Measurements from ENCODE around the gene MTCL3.
A peak's percentile ranks its signal among the peaks of the same experiment; 100 is the strongest.

MTCL3 gene

DNA sequence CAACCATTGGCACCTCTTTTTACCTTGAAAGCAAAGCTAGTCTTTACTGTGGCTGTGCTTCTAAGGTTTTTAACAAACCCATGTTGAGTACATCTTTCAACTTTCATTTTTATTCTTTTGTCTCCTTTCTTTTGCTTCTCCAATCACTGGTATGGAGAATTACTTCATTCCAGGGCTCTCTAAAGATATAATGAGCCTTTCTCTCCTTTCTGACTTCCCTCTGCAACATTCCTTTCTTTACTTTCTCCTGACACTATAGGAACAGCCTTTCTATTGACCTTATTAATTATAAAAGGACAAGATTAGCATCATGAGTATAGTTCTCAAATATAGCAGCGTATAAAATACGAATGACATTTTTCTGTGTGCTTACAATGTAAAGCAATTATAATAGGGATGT lies 36.8 kb downstream of the MTCL3 start:
- Histone ChIP-seq H3K4me3 (no peak overlapping the region), H3K4me2 (no peak overlapping the region)

GRCh38 chr6:127481628-127482027 lies 37.5 kb downstream of the MTCL3 start:
- no peaks in the 10 kb centered on the region for H3K9me3 ChIP-seq (replicated peaks in 1 of 11)
- no peak for TF ChIP-seq Cebpa-rat (IDR thresholded peaks at IDR 0.05)
- no peak overlapping the region for H3K9ac ChIP-seq
- H3K4me1 ChIP-seq = peaks cover 6 to 16% (median 12%) of the 10 kb centered on the region in 10 experiments; a peak in 17 of 20 replicates
- no peak overlapping the region for H3K4me2 ChIP-seq
- no peaks in the 10 kb centered on the region for H3K27me3 ChIP-seq
- no peak overlapping the region for H3K27ac ChIP-seq
- no peaks in the 10 kb centered on the region for H4K20me1 ChIP-seq
- no peaks in the 10 kb centered on the region for H3K36me3 ChIP-seq
- no peak overlapping the region for H3K4me3 ChIP-seq

More for the DNA sequence above, 36.8 kb downstream of the MTCL3 start:
- Histone ChIP-seq H4K20me1 (no peaks in the 10 kb centered on the region), H3K27me3 (no peaks in the 10 kb centered on the region), H3K4me1 (peaks cover 6 to 16% (median 12%) of the 10 kb centered on the region in 10 experiments; a peak in 17 of 20 replicates), H3K36me3 (no peaks in the 10 kb centered on the region), H3K9ac (no peak overlapping the region), H3K9me3 (replicated peaks in 1 of 11) (no peaks in the 10 kb centered on the region), H3K27ac (no peak overlapping the region)
- TF ChIP-seq Cebpa-rat (IDR thresholded peaks at IDR 0.05) = no peak

- H3K9me3 ChIP-seq (replicated peaks in 1 of 11) = peaks cover 0 to 2% (median under 1%) of the 10 kb centered on the region in 11 experiments; a peak in 12 of 22 replicates
- H3K27me3 ChIP-seq = no peaks in the 10 kb centered on the region
- H3K4me2 ChIP-seq = no peak overlapping the region
- no peaks in the 10 kb centered on the region for H3K36me3 ChIP-seq
- H3K4me1 ChIP-seq = peaks cover 6 to 16% (median 12%) of the 10 kb centered on the region in 10 experiments; a peak in 17 of 20 replicates
- no peak for TF ChIP-seq Cebpa-rat (IDR thresholded peaks at IDR 0.05)
- H3K9ac ChIP-seq = no peak overlapping the region
- H4K20me1 ChIP-seq = no peaks in the 10 kb centered on the region
- no peak overlapping the region for H3K27ac ChIP-seq
- H3K4me3 ChIP-seq = no peak overlapping the region
Measured at GRCh38 chr6:127481111-127481510, 38.0 kb downstream of the MTCL3 start.

- H3K27ac ChIP-seq = no peak overlapping the region
- TF ChIP-seq Cebpa-rat (IDR thresholded peaks at IDR 0.05) = no peak
- H3K27me3 ChIP-seq = no peaks in the 10 kb centered on the region
- peaks cover 0 to 11% (median 0%) of the 10 kb centered on the region in 11 experiments; a peak in 6 of 22 replicates for H3K36me3 ChIP-seq
- no peaks in the 10 kb centered on the region for H3K4me1 ChIP-seq
- H3K9ac ChIP-seq = no peak overlapping the region
- no peak overlapping the region for H3K4me2 ChIP-seq
- H4K20me1 ChIP-seq = no peaks in the 10 kb centered on the region
- H3K4me3 ChIP-seq = no peak overlapping the region
- H3K9me3 ChIP-seq (replicated peaks in 1 of 11) = peaks cover 12 to 19% (median 17%) of the 10 kb centered on the region in 11 experiments; a peak in 21 of 22 replicates
Measured at GRCh38 chr6:127477658-127478057, 41.5 kb downstream of the MTCL3 start.

- H3K9ac ChIP-seq = no peak overlapping the region
- H4K20me1 ChIP-seq = no peaks in the 10 kb centered on the region
- H3K4me2 ChIP-seq = no peak overlapping the region
- no peak overlapping the region for H3K27ac ChIP-seq
- no peaks in the 10 kb centered on the region for H3K27me3 ChIP-seq
- peaks cover 0 to 9% (median 0%) of the 10 kb centered on the region in 10 experiments; a peak in 3 of 20 replicates for H3K4me1 ChIP-seq
- peaks cover 0 to 11% (median 0%) of the 10 kb centered on the region in 11 experiments; a peak in 6 of 22 replicates for H3K36me3 ChIP-seq
- peaks cover 12 to 19% (median 17%) of the 10 kb centered on the region in 11 experiments; a peak in 21 of 22 replicates for H3K9me3 ChIP-seq (replicated peaks in 1 of 11)
- no peak for TF ChIP-seq Cebpa-rat (IDR thresholded peaks at IDR 0.05)
- H3K4me3 ChIP-seq = no peak overlapping the region
Measured at GRCh38 chr6:127475823-127476176, 43.3 kb downstream of the MTCL3 start.

DNA sequence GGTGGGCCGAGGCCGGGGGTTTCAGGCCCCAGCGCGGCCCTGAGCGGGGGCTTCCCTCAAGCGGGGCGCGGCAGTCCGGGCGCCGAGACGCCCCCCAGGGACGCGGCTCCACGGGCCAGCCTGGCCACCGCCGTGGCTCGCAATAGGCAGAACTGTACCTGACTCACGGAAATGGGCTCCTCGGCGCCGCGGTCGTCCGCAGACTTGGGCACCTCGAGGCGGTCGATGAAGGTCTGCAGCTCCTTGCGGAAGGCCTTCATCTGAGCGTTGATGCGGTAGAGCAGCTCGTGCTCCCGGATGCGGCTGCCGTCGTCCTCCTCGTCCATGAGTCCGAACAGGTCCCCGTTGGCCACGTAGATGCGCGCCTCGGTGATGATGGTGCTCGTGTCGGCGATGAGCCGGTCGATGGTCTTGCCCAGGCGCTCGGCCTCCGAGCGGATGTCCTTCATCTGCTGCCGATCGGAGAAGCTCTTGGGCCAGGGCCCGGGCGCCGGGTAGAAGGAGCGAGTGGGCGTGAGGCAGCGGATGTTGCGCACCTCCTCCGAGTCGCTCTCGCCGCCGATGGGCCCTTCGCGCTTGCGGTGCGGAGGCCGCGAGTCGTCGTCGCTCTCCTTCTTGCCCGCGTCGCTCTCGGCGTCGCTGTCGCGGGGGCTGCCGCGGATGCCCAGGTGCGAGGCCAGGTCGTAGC lies 43.9 kb downstream of the MTCL3 start:
- Histone ChIP-seq H3K36me3 (peaks cover 0 to 11% (median 0%) of the 10 kb centered on the region in 11 experiments; a peak in 6 of 22 replicates), H3K4me2 (no peak overlapping the region)
- no peak for TF ChIP-seq Cebpa-rat (IDR thresholded peaks at IDR 0.05)

GRCh38 chr6:127471379-127472255 lies 47.5 kb downstream of the MTCL3 start:
- H3K4me2 ChIP-seq = peak overlapping the region in 1 of 11 experiments; percentile 6; a peak in 2 of 22 replicates
- peaks cover 0 to 9% (median 0%) of the 10 kb centered on the region in 10 experiments; a peak in 3 of 20 replicates for H3K4me1 ChIP-seq
- peaks cover 0 to 11% (median 0%) of the 10 kb centered on the region in 11 experiments; a peak in 6 of 22 replicates for H3K36me3 ChIP-seq
- peaks cover 12 to 19% (median 17%) of the 10 kb centered on the region in 11 experiments; a peak in 21 of 22 replicates for H3K9me3 ChIP-seq (replicated peaks in 1 of 11)
- H3K9ac ChIP-seq = no peak overlapping the region
- H3K27me3 ChIP-seq = no peaks in the 10 kb centered on the region
- H4K20me1 ChIP-seq = no peaks in the 10 kb centered on the region
- no peak for TF ChIP-seq Cebpa-rat (IDR thresholded peaks at IDR 0.05)
- H3K27ac ChIP-seq = no peak overlapping the region
- H3K4me3 ChIP-seq = no peak overlapping the region

More for the DNA sequence above, 43.9 kb downstream of the MTCL3 start:
- no peak overlapping the region for H3K9ac ChIP-seq
- H3K9me3 ChIP-seq (replicated peaks in 1 of 11) = peaks cover 12 to 19% (median 17%) of the 10 kb centered on the region in 11 experiments; a peak in 21 of 22 replicates
- no peaks in the 10 kb centered on the region for H3K27me3 ChIP-seq
- peaks cover 0 to 9% (median 0%) of the 10 kb centered on the region in 10 experiments; a peak in 3 of 20 replicates for H3K4me1 ChIP-seq
- no peak overlapping the region for H3K27ac ChIP-seq
- H4K20me1 ChIP-seq = no peaks in the 10 kb centered on the region
- no peak overlapping the region for H3K4me3 ChIP-seq

DNA sequence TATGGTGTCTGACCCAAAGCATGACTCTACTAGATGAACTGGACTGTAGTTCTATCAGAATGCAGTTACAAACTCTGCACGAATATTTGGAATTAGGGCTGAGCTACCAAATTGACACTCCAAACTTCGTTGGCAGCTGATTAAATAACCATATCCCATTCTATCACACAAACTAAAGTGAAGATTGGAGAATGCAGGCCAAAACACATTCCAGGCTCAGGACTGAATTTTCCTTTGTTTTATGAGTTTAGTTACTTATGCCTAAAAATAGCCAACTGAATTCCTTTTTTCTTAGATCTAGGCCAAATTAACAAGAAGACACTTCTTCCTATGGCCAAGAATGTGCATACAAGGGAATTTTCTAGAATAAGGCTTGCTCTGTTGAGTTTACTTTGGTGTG lies 50.2 kb downstream of the MTCL3 start:
- H3K4me2 ChIP-seq = no peak overlapping the region
- no peak overlapping the region for H3K9ac ChIP-seq
- peaks cover 0 to 9% (median 0%) of the 10 kb centered on the region in 10 experiments; a peak in 3 of 20 replicates for H3K4me1 ChIP-seq
- TF ChIP-seq Cebpa-rat (IDR thresholded peaks at IDR 0.05) = no peak
- H3K4me3 ChIP-seq = no peak overlapping the region
- H3K27me3 ChIP-seq = no peaks in the 10 kb centered on the region
- H3K27ac ChIP-seq = no peak overlapping the region
- H3K9me3 ChIP-seq (replicated peaks in 1 of 11) = no peaks in the 10 kb centered on the region
- H3K36me3 ChIP-seq = no peaks in the 10 kb centered on the region
- no peaks in the 10 kb centered on the region for H4K20me1 ChIP-seq

DNA sequence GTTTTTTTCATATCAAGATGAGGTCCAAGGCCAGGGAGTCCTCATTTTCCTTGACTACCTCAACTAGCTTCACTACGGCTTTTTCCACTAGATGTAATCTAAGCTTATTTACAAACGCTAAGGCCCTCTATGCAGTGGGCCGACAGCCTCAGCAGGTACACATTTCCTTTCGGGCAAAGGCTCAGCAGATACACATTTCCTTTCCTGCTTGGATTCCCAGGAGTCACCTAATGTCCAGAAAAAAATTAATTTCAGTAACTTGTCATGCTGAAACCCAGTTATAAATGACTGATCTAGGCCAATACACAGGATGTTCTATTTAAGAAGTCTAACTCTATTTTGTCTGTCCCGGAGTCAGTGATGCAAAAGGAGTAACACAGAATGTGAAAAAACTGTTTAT lies 52.7 kb downstream of the MTCL3 start:
- no peaks in the 10 kb centered on the region for H3K27me3 ChIP-seq
- H4K20me1 ChIP-seq = no peaks in the 10 kb centered on the region
- H3K4me3 ChIP-seq = no peak overlapping the region
- H3K27ac ChIP-seq = no peak overlapping the region
- no peak overlapping the region for H3K9ac ChIP-seq
- peaks cover 0 to 3% (median 0%) of the 10 kb centered on the region in 10 experiments; a peak in 3 of 20 replicates for H3K4me1 ChIP-seq
- no peak for TF ChIP-seq Cebpa-rat (IDR thresholded peaks at IDR 0.05)
- H3K4me2 ChIP-seq = no peak overlapping the region
- no peaks in the 10 kb centered on the region for H3K36me3 ChIP-seq
- no peaks in the 10 kb centered on the region for H3K9me3 ChIP-seq (replicated peaks in 1 of 11)
